Measurements from ENCODE around the gene PTPRD.

PTPRD gene

DNA sequence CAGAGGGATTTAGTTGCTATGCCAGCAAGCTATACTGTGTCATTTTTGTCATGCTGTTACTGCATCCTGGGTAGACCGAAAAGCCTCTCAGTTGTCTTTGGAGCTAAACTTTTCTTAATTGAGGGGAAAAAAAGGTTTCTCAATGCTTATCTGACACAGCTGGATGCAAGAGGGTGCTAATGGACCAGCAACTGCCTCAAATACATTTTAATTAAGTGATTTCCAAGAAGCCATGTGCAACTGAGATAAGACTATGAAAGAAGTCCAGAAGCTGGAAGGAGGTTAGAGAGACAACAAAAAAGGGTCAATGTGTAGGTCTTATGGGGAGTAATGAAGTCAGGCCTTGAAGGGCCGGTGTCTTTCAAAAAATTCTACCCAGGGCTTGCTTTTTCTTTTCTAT, 2347.5 kb downstream of the PTPRD start:
- DNase-seq: no peak

Data from cortex of kidney (tissue), 1 donor.